HEK293 (cell line): Measurements from ENCODE around the gene ALOX12B.

ENCODE experiments used
- PRDM1 ChIP-seq: fragments of 450-650 bp; formaldehyde crosslinking; IDR thresholded peaks from 2 replicates; pipeline ENCODE4; 2016; ENCODE audit warnings: missing biosample characterization, missing genetic modification characterization
- PRDM2 ChIP-seq: fragments of 450-650 bp; formaldehyde crosslinking; IDR thresholded peaks from 2 replicates; pipeline ENCODE4 v1.5.1; 2016; ENCODE audit warnings: missing biosample characterization, missing genetic modification characterization, borderline replicate concordance
- PRDM4 ChIP-seq: fragments of 450-650 bp; formaldehyde crosslinking; IDR thresholded peaks from 2 replicates; pipeline ENCODE4 v1.5.1; 2017; ENCODE audit warnings: missing biosample characterization, missing genetic modification characterization
- REPIN1 ChIP-seq: fragments of 450-650 bp; formaldehyde crosslinking; IDR thresholded peaks from 2 replicates; pipeline ENCODE4 v1.5.1; 2017; ENCODE audit warnings: missing biosample characterization, missing genetic modification characterization, low read depth
- YY1 ChIP-seq: fragments of 450-650 bp; formaldehyde crosslinking; IDR thresholded peaks from 2 replicates; pipeline ENCODE4 v1.5.1; 2018; ENCODE audit warnings: missing biosample characterization, missing genetic modification characterization
- ZBTB1 ChIP-seq: fragments of 450-650 bp; formaldehyde crosslinking; IDR thresholded peaks from 2 replicates; pipeline ENCODE4 v1.5.1; 2016; ENCODE audit warnings: missing biosample characterization, missing genetic modification characterization
- ZBTB21 ChIP-seq: fragments of 450-650 bp; formaldehyde crosslinking; IDR thresholded peaks from 2 replicates; pipeline ENCODE4 v1.5.1; 2017; ENCODE audit warnings: missing biosample characterization, missing genetic modification characterization
- ZBTB48 ChIP-seq: fragments of 450-650 bp; formaldehyde crosslinking; IDR thresholded peaks from 2 replicates; pipeline ENCODE4 v1.5.1; 2016; ENCODE audit warnings: missing biosample characterization, missing genetic modification characterization
- ZBTB7A ChIP-seq: fragments of 450-650 bp; formaldehyde crosslinking; IDR thresholded peaks from 2 replicates; pipeline ENCODE4 v1.5.1; 2016; ENCODE audit warnings: low read depth, missing biosample characterization, missing genetic modification characterization
- ZFHX2 ChIP-seq: fragments of 450-650 bp; formaldehyde crosslinking; conservative IDR thresholded peaks from 2 replicates; pipeline ENCODE4 v1.5.1; 2016; ENCODE audit warnings: missing biosample characterization, missing genetic modification characterization
- ZFP69B ChIP-seq: fragments of 450-650 bp; formaldehyde crosslinking; IDR thresholded peaks from 2 replicates; pipeline ENCODE4 v1.5.1; 2016; ENCODE audit warnings: missing biosample characterization, missing genetic modification characterization
- ZNF19 ChIP-seq: fragments of 450-650 bp; formaldehyde crosslinking; IDR thresholded peaks from 2 replicates; pipeline ENCODE4; 2016; ENCODE audit warnings: missing biosample characterization, missing genetic modification characterization, low read depth
- ZNF211 ChIP-seq: fragments of 450-650 bp; formaldehyde crosslinking; IDR thresholded peaks from 2 replicates; pipeline ENCODE4 v1.5.1; 2016; ENCODE audit warnings: low read depth, missing biosample characterization, missing genetic modification characterization
- ZNF214 ChIP-seq: fragments of 450-650 bp; formaldehyde crosslinking; IDR thresholded peaks from 2 replicates; pipeline ENCODE4 v1.5.1; 2017; ENCODE audit warnings: missing biosample characterization, mild to moderate bottlenecking, missing genetic modification characterization, borderline replicate concordance
- ZNF354C ChIP-seq: fragments of 450-650 bp; formaldehyde crosslinking; IDR thresholded peaks from 2 replicates; pipeline ENCODE4 v1.5.1; 2016; ENCODE audit warnings: missing biosample characterization, missing genetic modification characterization, low read depth, borderline replicate concordance
- ZNF391 ChIP-seq: fragments of 450-650 bp; formaldehyde crosslinking; IDR thresholded peaks from 2 replicates; pipeline ENCODE4 v1.5.1; 2016; ENCODE audit warnings: low read depth, missing biosample characterization, missing genetic modification characterization, borderline replicate concordance
- ZNF398 ChIP-seq: fragments of 450-650 bp; formaldehyde crosslinking; IDR thresholded peaks from 2 replicates; pipeline ENCODE4 v1.5.1; 2017; ENCODE audit warnings: missing biosample characterization, missing genetic modification characterization
- ZNF501 ChIP-seq: fragments of 450-650 bp; formaldehyde crosslinking; IDR thresholded peaks from 2 replicates; pipeline ENCODE4 v1.5.1; 2016; ENCODE audit warnings: missing biosample characterization, missing genetic modification characterization
- ZNF600 ChIP-seq: fragments of 450-650 bp; formaldehyde crosslinking; IDR thresholded peaks from 2 replicates; pipeline ENCODE4 v1.5.1; 2016; ENCODE audit warnings: missing biosample characterization, missing genetic modification characterization
- ZNF610 ChIP-seq: fragments of 450-650 bp; formaldehyde crosslinking; IDR thresholded peaks from 2 replicates; pipeline ENCODE4 v1.5.1; 2016; ENCODE audit warnings: missing biosample characterization, missing genetic modification characterization, borderline replicate concordance
- ZNF654 ChIP-seq: fragments of 450-650 bp; formaldehyde crosslinking; IDR thresholded peaks from 2 replicates; pipeline ENCODE4 v1.5.1; 2016; ENCODE audit warnings: low read depth, missing biosample characterization, missing genetic modification characterization
- ZNF664 ChIP-seq: fragments of 450-650 bp; formaldehyde crosslinking; IDR thresholded peaks from 2 replicates; pipeline ENCODE4 v1.5.1; 2016; ENCODE audit warnings: missing biosample characterization, missing genetic modification characterization
- ZNF777 ChIP-seq: fragments of 450-650 bp; formaldehyde crosslinking; IDR thresholded peaks from 2 replicates; pipeline ENCODE4 v1.5.1; 2017; ENCODE audit warnings: missing biosample characterization, missing genetic modification characterization, borderline replicate concordance
- ZNF785 ChIP-seq: fragments of 450-650 bp; formaldehyde crosslinking; IDR thresholded peaks from 2 replicates; pipeline ENCODE4 v1.5.1; 2016; ENCODE audit warnings: missing biosample characterization, missing genetic modification characterization
- ZNF830 ChIP-seq: fragments of 450-650 bp; IDR thresholded peaks from 2 replicates; pipeline ENCODE4 v1.5.0; 2018; ENCODE audit warnings: missing biosample characterization, missing genetic modification characterization, low read depth, mild to moderate bottlenecking, moderate library complexity
- ZSCAN16 ChIP-seq: fragments of 450-650 bp; formaldehyde crosslinking; IDR thresholded peaks from 2 replicates; pipeline ENCODE4 v1.5.1; 2016; ENCODE audit warnings: missing biosample characterization, missing genetic modification characterization
- TF ChIP-seq, protein P1 (sequence below): fragments of 450-650 bp; formaldehyde crosslinking; optimal IDR thresholded peaks from 2 replicates; pipeline ENCODE3; 2016; ENCODE audit warnings: missing biosample characterization, mild to moderate bottlenecking, missing genetic modification characterization

ALOX12B gene

GRCh38 chr17:8120520-8121406, 33.2 kb upstream of the ALOX12B start (continued):
- no peak for TF ChIP-seq ZNF785 (tag by site-specific recombination)
- peak; percentile 43; the same call in 1 of the 2 replicates for TF ChIP-seq ZNF610
- 0 out of 2 replicates have a peak, but pooled peaks have one; percentile 7 for TF ChIP-seq ZNF777
- TF ChIP-seq YY1 (tag by site-specific recombination): peak; percentile 78
- TF ChIP-seq ZNF214 (tag by site-specific recombination): no peak
- TF ChIP-seq ZBTB7A (tag by site-specific recombination): no peak; the same call in none of the 2 replicates
- TF ChIP-seq PRDM4 (tag by site-specific recombination): peak; percentile 64; the same call in 1 of the 2 replicates
- TF ChIP-seq ZNF354C: no peak
- no peak for TF ChIP-seq ZNF19 (tag by site-specific recombination)
- TF ChIP-seq ZSCAN16: no peak
- no peak for TF ChIP-seq ZNF398 (tag by site-specific recombination)
- no peak for TF ChIP-seq ZNF664 (tag by site-specific recombination)
- no peak for TF ChIP-seq ZNF211
- TF ChIP-seq ZBTB1 (tag by site-specific recombination): no peak
- peak; percentile 71; the same call in 1 of the 2 replicates for TF ChIP-seq ZNF501 (tag by site-specific recombination)
- TF ChIP-seq ZNF600: peak; percentile 53; the same call in 1 of the 2 replicates
- TF ChIP-seq ZBTB21: peak; percentile 74
- no peak for TF ChIP-seq ZNF830 (tag by site-specific recombination)
- TF ChIP-seq PRDM2 (tag by site-specific recombination): no peak
- TF ChIP-seq, protein P1, sequence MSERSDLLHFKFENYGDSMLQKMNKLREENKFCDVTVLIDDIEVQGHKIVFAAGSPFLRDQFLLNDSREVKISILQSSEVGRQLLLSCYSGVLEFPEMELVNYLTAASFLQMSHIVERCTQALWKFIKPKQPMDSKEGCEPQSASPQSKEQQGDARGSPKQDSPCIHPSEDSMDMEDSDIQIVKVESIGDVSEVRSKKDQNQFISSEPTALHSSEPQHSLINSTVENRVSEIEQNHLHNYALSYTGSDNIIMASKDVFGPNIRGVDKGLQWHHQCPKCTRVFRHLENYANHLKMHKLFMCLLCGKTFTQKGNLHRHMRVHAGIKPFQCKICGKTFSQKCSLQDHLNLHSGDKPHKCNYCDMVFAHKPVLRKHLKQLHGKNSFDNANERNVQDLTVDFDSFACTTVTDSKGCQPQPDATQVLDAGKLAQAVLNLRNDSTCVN (tag by site-specific recombination): peak; percentile 36
- peak; percentile 87 for TF ChIP-seq ZBTB48 (tag by site-specific recombination)
- peak; percentile 57; the same call in 1 of the 2 replicates for TF ChIP-seq REPIN1 (tag by site-specific recombination)
- TF ChIP-seq ZFHX2: peak; percentile 56
- peak; percentile 69; the same call in 1 of the 2 replicates for TF ChIP-seq PRDM1 (tag by site-specific recombination)
- TF ChIP-seq ZFP69B (tag by site-specific recombination): peak; percentile 70; the same call in 1 of the 2 replicates
- peak; percentile 91; the same call in 1 of the 2 replicates for TF ChIP-seq ZNF391 (tag by site-specific recombination)
- TF ChIP-seq ZNF654: no peak
